Parathyroid adenoma (tissue), 2 donors: Measurements from ENCODE around the gene LETM1.

ENCODE experiments used
- H2AFZ ChIP-seq: fragments of 300-600 bp; sonication (generic); one replicate; pipeline ENCODE4 v1.7.0; 2017; ENCODE audit warnings: antibody characterized with exemption, mild to moderate bottlenecking
- H3K27ac ChIP-seq: fragments of 300-600 bp; sonication (generic); one replicate; pipeline ENCODE4 v1.7.0; 2017
- H3K27me3 ChIP-seq: fragments of 300-600 bp; sonication (generic); one replicate; pipeline ENCODE4 v1.7.0; 2017; ENCODE audit warnings: low read length; ENCODE audit not compliant: control insufficient read depth, insufficient read depth
- H3K36me3 ChIP-seq: fragments of 300-600 bp; sonication (generic); one replicate; pipeline ENCODE4 v1.7.0; 2017; ENCODE audit warnings: low read length; ENCODE audit not compliant: control insufficient read depth, insufficient read depth
- H3K4me1 ChIP-seq: fragments of 300-600 bp; sonication (generic); one replicate; pipeline ENCODE4 v1.7.0; 2017; ENCODE audit warnings: control low read depth
- H3K4me2 ChIP-seq: fragments of 300-600 bp; sonication (generic); one replicate; pipeline ENCODE4 v1.7.0; 2017; ENCODE audit warnings: low read length
- H3K4me3 ChIP-seq: fragments of 300-600 bp; sonication (generic); one replicate; pipeline ENCODE4 v1.7.0; 2017; ENCODE audit warnings: low read depth, low read length
- H3K79me2 ChIP-seq: fragments of 300-600 bp; sonication (generic); one replicate; pipeline ENCODE4 v1.7.0; 2017; ENCODE audit warnings: control low read depth
- H3K9ac ChIP-seq: fragments of 300-600 bp; sonication (generic); one replicate; pipeline ENCODE4 v1.7.0; 2017; ENCODE audit warnings: mild to moderate bottlenecking
- H3K9me3 ChIP-seq: fragments of 300-600 bp; sonication (generic); one replicate; pipeline ENCODE4 v1.7.0; 2017; ENCODE audit warnings: low read length; ENCODE audit not compliant: control insufficient read depth
- TF ChIP-seq, protein P1 (sequence below): fragments of 300-600 bp; sonication (generic); IDR thresholded peaks from one replicate; pipeline ENCODE4 v1.7.0; 2017; ENCODE audit warnings: antibody characterized with exemption, mild to moderate bottlenecking
- donor health status: primary hyperparathyroidism.

Gene LETM1

DNA sequence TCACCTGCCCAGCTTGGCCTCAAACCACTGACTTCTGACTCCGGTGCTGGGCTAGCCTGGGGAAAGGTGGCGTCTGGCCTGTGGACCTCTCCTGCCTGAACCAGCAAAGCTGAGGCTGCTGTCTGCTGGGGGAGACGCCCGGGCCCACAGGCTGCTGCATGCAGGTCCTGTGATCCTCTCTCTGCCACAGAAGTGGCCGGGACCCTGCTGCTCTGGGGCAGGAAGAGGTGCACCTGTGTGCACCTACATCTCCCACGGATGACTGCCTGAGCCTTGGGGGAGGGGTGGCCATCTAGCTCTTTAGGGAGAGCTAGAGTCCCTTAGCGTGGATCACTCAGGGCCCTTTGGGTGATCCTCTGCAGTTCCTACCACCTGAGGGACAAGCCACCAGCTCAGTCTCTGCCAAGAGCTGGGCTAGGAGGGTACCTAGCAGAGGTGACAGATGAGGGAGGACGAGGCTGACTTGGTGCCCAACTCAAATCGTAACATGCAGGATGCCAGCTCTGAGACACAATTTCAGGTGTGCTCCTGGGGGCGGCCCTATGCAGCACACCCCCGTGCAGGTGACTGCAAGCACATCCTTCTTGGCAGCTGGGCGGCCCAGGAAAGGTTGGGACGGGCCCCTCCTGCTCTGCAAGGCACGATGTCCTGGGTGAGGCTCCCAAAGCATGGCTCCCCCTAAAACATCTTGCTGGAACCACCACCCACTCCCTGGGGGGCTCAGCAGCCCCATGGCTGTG, 22.5 kb downstream of the LETM1 start:
- H3K4me2 ChIP-seq: no peak overlapping the region
- H3K9me3 ChIP-seq: no peaks in the 10 kb centered on the region
- TF ChIP-seq, protein P1, sequence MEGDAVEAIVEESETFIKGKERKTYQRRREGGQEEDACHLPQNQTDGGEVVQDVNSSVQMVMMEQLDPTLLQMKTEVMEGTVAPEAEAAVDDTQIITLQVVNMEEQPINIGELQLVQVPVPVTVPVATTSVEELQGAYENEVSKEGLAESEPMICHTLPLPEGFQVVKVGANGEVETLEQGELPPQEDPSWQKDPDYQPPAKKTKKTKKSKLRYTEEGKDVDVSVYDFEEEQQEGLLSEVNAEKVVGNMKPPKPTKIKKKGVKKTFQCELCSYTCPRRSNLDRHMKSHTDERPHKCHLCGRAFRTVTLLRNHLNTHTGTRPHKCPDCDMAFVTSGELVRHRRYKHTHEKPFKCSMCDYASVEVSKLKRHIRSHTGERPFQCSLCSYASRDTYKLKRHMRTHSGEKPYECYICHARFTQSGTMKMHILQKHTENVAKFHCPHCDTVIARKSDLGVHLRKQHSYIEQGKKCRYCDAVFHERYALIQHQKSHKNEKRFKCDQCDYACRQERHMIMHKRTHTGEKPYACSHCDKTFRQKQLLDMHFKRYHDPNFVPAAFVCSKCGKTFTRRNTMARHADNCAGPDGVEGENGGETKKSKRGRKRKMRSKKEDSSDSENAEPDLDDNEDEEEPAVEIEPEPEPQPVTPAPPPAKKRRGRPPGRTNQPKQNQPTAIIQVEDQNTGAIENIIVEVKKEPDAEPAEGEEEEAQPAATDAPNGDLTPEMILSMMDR: no peak
- H3K4me3 ChIP-seq: no peak overlapping the region
- H3K79me2 ChIP-seq: no peaks in the 10 kb centered on the region
- H3K36me3 ChIP-seq: no peaks in the 10 kb centered on the region
- no peak overlapping the region for H2AFZ ChIP-seq
- H3K4me1 ChIP-seq: no peaks in the 10 kb centered on the region
- no peaks in the 10 kb centered on the region for H3K27me3 ChIP-seq
- H3K27ac ChIP-seq: no peak overlapping the region
- no peak overlapping the region for H3K9ac ChIP-seq

DNA sequence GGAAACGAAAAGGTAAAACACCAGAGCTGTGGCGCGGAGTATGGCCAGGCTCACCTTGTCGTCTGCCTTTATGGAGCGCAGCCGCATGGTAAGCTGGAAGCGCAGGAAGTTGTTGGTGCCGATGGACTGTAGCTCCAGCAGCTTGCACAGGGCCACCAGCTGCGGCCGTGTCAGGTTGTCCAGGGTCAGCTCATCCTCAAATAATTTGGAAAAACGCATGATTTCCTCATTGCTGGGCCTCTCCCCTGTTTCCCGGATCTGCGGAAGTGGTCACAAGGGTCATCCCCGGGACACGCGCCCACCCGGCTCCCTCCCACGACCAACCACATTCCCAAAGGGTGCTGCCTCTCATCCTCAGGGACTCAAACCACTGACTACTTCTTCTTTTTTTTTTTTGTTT, 23.3 kb downstream of the LETM1 start:
- H3K4me3 ChIP-seq: no peak overlapping the region
- H3K36me3 ChIP-seq: no peaks in the 10 kb centered on the region
- H3K4me2 ChIP-seq: no peak overlapping the region
- TF ChIP-seq, protein P1: no peak
- no peaks in the 10 kb centered on the region for H3K9me3 ChIP-seq
- H3K27ac ChIP-seq: no peak overlapping the region
- H3K27me3 ChIP-seq: no peaks in the 10 kb centered on the region
- H3K9ac ChIP-seq: no peak overlapping the region
- no peaks in the 10 kb centered on the region for H3K4me1 ChIP-seq
- H2AFZ ChIP-seq: no peak overlapping the region
- no peaks in the 10 kb centered on the region for H3K79me2 ChIP-seq

DNA sequence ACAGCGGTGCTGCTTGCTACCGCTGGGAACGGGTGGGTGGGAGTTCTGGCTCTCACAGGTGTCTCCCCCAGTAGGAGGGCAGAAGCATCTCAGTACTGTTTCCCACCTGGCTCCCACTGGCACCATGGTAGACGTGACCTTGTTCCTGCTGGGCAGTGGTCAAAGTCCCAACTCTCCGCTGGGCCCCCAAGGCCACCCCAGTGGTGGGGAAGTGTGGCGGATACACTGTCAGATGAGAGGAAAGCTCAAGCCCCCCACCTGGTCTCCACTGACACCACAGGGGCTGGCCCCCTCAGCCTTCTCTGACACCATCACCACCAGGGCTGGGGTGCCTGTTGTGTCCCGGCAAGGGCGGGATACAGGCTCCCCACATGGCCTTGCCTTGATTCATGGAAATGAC, 24.6 kb downstream of the LETM1 start:
- no peak overlapping the region for H2AFZ ChIP-seq
- TF ChIP-seq, protein P1: no peak
- no peaks in the 10 kb centered on the region for H3K79me2 ChIP-seq
- no peak overlapping the region for H3K27ac ChIP-seq
- no peaks in the 10 kb centered on the region for H3K9me3 ChIP-seq
- H3K36me3 ChIP-seq: no peaks in the 10 kb centered on the region
- H3K4me1 ChIP-seq: no peaks in the 10 kb centered on the region
- no peak overlapping the region for H3K4me3 ChIP-seq
- no peaks in the 10 kb centered on the region for H3K27me3 ChIP-seq
- H3K4me2 ChIP-seq: no peak overlapping the region
- H3K9ac ChIP-seq: no peak overlapping the region

DNA sequence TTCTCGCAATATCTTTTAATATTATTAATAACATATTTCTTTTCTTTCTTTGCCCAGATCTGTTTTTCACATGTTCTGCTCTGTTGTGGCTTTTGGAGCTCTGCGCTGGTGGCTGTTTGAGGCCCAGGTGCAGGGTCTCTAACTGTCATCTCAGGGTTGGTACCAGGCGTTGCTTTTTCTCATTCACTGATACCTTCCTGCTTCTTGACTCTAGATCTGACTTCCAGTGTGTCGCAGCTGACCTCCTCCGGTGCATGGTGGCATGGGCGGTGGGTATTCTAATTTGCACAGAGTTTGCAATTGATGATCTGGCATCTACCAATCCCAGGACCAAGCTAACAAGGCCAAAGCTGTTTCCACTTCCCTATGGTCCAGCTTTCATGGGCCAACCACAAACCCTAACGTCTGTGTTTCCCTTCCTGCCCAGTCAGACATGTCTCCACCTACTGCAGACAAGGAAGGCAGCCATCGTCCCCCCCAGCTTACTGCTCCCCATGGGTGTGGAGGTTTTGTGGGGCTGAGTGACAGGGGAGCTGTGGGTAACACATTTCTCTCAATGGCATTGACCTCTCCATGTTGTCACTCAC, 25.2 kb downstream of the LETM1 start:
- no peak overlapping the region for H3K27ac ChIP-seq
- H3K9me3 ChIP-seq: no peaks in the 10 kb centered on the region
- TF ChIP-seq, protein P1: no peak
- H3K9ac ChIP-seq: no peak overlapping the region
- no peaks in the 10 kb centered on the region for H3K27me3 ChIP-seq
- H3K79me2 ChIP-seq: no peaks in the 10 kb centered on the region
- H2AFZ ChIP-seq: no peak overlapping the region
- H3K4me3 ChIP-seq: no peak overlapping the region
- H3K4me2 ChIP-seq: no peak overlapping the region
- no peaks in the 10 kb centered on the region for H3K36me3 ChIP-seq
- peaks cover 2% of the 10 kb centered on the region for H3K4me1 ChIP-seq

DNA sequence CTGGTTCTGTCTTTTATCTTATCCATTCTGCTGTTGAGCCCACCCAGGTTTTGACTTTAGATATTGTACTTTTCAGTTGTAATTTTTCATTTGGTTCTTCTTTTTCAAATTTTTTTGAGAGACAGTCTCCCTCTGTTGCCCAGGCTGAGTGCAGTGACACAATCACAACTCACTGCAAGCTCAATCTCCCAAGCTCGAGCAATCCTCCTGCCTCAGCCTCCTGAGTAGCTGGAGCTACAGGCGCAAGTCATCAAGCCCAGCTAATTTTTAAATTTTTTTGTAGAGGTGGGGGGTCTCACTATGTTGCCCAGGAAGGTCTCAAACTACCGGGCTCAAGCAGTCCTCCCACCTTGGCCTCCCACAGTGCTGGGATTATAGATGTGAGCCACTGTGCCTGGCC, 25.7 kb downstream of the LETM1 start:
- Histone ChIP-seq H3K4me2 (no peak overlapping the region), H3K9ac (no peak overlapping the region), H3K27ac (no peak overlapping the region), H3K79me2 (no peaks in the 10 kb centered on the region), H3K27me3 (no peaks in the 10 kb centered on the region), H3K4me1 (peaks cover 7% of the 10 kb centered on the region), H2AFZ (no peak overlapping the region), H3K36me3 (no peaks in the 10 kb centered on the region), H3K4me3 (no peak overlapping the region), H3K9me3 (no peaks in the 10 kb centered on the region)
- TF ChIP-seq, protein P1: no peak
